H9 (cell line): ENCODE data around the gene TIPIN. TPM values are rescaled to one million over a fixed set of nuclear protein-coding genes. Genes with fewer than 3 reads are reported as not detected.

Source experiments
- DNase-seq: peaks from one replicate; pipeline ENCODE4 v3.0.0-alpha.2; 2017
- H2AFZ ChIP-seq: one replicate; pipeline ENCODE4 v1.6.1; 2013; ENCODE audit warnings: mild to moderate bottlenecking, low read length, control low read depth, moderate library complexity
- H2AK5ac ChIP-seq: 2 replicates; pipeline ENCODE4 v1.6.1; 2013; ENCODE audit warnings: low read length, control low read depth, mixed read lengths; ENCODE audit not compliant: insufficient read length
- H2BK120ac ChIP-seq: one replicate; pipeline ENCODE4 v1.6.1; 2013; ENCODE audit warnings: low read depth, mild to moderate bottlenecking, low read length, control low read depth, inconsistent platforms; ENCODE audit not compliant: poor library complexity, severe bottlenecking
- H2BK12ac ChIP-seq: 2 replicates; pipeline ENCODE4 v1.6.1; 2013; ENCODE audit warnings: low read length, control low read depth, mixed read lengths, low read depth; ENCODE audit not compliant: insufficient read length
- H2BK15ac ChIP-seq: 2 replicates; pipeline ENCODE4 v1.6.1; 2013; ENCODE audit warnings: low read depth, low read length, control low read depth
- H2BK20ac ChIP-seq: one replicate; pipeline ENCODE4 v1.6.1; 2013; ENCODE audit warnings: low read depth, mild to moderate bottlenecking, low read length, control low read depth, inconsistent platforms; ENCODE audit not compliant: poor library complexity, severe bottlenecking
- H2BK5ac ChIP-seq: 2 replicates; pipeline ENCODE4 v1.6.1; 2013; ENCODE audit warnings: low read length, control low read depth, mixed read lengths; ENCODE audit not compliant: insufficient read length
- H3K14ac ChIP-seq: 2 replicates; pipeline ENCODE4 v1.6.1; 2013; ENCODE audit warnings: low read length, control low read depth; ENCODE audit not compliant: insufficient read depth
- H3K18ac ChIP-seq: 2 replicates; pipeline ENCODE4 v1.6.1; 2013; ENCODE audit warnings: low read depth, mild to moderate bottlenecking, mixed read lengths, low read length, control low read depth; ENCODE audit not compliant: insufficient read length
- H3K23ac ChIP-seq: 2 replicates; pipeline ENCODE4 v1.6.1; 2013; ENCODE audit warnings: low read length, control low read depth, mixed read lengths, low read depth; ENCODE audit not compliant: insufficient read length
- H3K23me2 ChIP-seq: 2 replicates; pipeline ENCODE4 v1.6.1; 2013; ENCODE audit warnings: low read depth, mild to moderate bottlenecking, mixed read lengths, low read length, control low read depth; ENCODE audit not compliant: insufficient read length, poor library complexity, severe bottlenecking
- H3K27ac ChIP-seq: 2 replicates; pipeline ENCODE4 v1.5.1; 2013; ENCODE audit warnings: low read length, control low read depth, mixed read lengths, low read depth; ENCODE audit not compliant: insufficient read length
- H3K27me3 ChIP-seq: 2 replicates; pipeline ENCODE4 v1.6.1; 2013; ENCODE audit warnings: low read length, control low read depth, inconsistent platforms; ENCODE audit not compliant: insufficient read depth
- H3K4ac ChIP-seq: 2 replicates; pipeline ENCODE4 v1.6.1; 2013; ENCODE audit warnings: low read depth, mild to moderate bottlenecking, control low read depth, inconsistent platforms, low read length, moderate library complexity
- H3K4me1 ChIP-seq: 2 replicates; pipeline ENCODE4 v1.6.1; 2013; ENCODE audit warnings: low read length, control low read depth, inconsistent platforms; ENCODE audit not compliant: insufficient read depth
- H3K4me2 ChIP-seq: 2 replicates; pipeline ENCODE4 v1.6.1; 2013; ENCODE audit warnings: low read length, control low read depth, mixed read lengths; ENCODE audit not compliant: insufficient read length, insufficient read depth
- H3K56ac ChIP-seq: 2 replicates; pipeline ENCODE4 v1.6.1; 2013; ENCODE audit warnings: low read depth, mild to moderate bottlenecking, mixed read lengths, low read length, control low read depth; ENCODE audit not compliant: insufficient read length
- H3K79me1 ChIP-seq: 2 replicates; pipeline ENCODE4 v1.6.1; 2013; ENCODE audit warnings: low read depth, mild to moderate bottlenecking, moderate library complexity, low read length, control low read depth, inconsistent platforms; ENCODE audit not compliant: insufficient read depth, poor library complexity, severe bottlenecking
- H3K79me2 ChIP-seq: 2 replicates; pipeline ENCODE4 v1.6.1; 2013; ENCODE audit warnings: low read length, control low read depth, inconsistent platforms; ENCODE audit not compliant: insufficient read depth
- H3K9ac ChIP-seq: 2 replicates; pipeline ENCODE4 v1.6.1; 2013; ENCODE audit warnings: low read length, control low read depth, mixed read lengths; ENCODE audit not compliant: insufficient read length; ENCODE audit errors: extremely low read depth
- H3K9me3 ChIP-seq: one replicate; pipeline ENCODE4 v1.6.1; 2013; ENCODE audit warnings: low read depth, low read length, inconsistent platforms; ENCODE audit not compliant: control insufficient read depth
- H3T11ph ChIP-seq: one replicate; pipeline ENCODE4 v1.6.1; 2013; ENCODE audit warnings: mild to moderate bottlenecking, low read length, control low read depth, inconsistent platforms
- H4K20me1 ChIP-seq: one replicate; pipeline ENCODE4 v1.6.1; 2013; ENCODE audit not compliant: control insufficient read depth, insufficient read length, insufficient read depth
- H4K5ac ChIP-seq: 2 replicates; pipeline ENCODE4 v1.6.1; 2013; ENCODE audit warnings: low read depth, mild to moderate bottlenecking, mixed read lengths, low read length, control low read depth; ENCODE audit not compliant: insufficient read length
- H4K8ac ChIP-seq: replicated peaks from 2 replicates; pipeline ENCODE4 v1.6.1; 2013; ENCODE audit warnings: low read length, control low read depth, mixed read lengths, low read depth; ENCODE audit not compliant: insufficient read length
- H4K91ac ChIP-seq: 2 replicates; pipeline ENCODE4 v1.6.1; 2013; ENCODE audit warnings: low read depth, mild to moderate bottlenecking, moderate library complexity, mixed read lengths, low read length, control low read depth; ENCODE audit not compliant: insufficient read length
- H3K27ac Mint-ChIP-seq, 3 experiments: 2 replicates in 2 of 3; 3 replicates in 1 of 3; pipeline ENCODE4 v1.8.0; 2020 to 2021; ENCODE audit warnings: mixed read lengths in 3 of 3, mild to moderate bottlenecking in 1 of 3, moderate library complexity in 1 of 3
- H3K27me3 Mint-ChIP-seq: 2 replicates; pipeline ENCODE4 v1.8.0; 2021; ENCODE audit warnings: low read depth, mild to moderate bottlenecking, moderate library complexity, mixed read lengths
- H3K36me3 Mint-ChIP-seq, 3 experiments: 2 replicates in 2 of 3; 3 replicates in 1 of 3; pipeline ENCODE4 v1.8.0; 2020 to 2021; ENCODE audit warnings: low read depth in 3 of 3, mixed read lengths in 3 of 3; ENCODE audit not compliant: insufficient read depth in 1 of 3
- H3K4me1 Mint-ChIP-seq, 2 experiments: 2 replicates each; pipeline ENCODE4 v1.8.0; 2020; ENCODE audit warnings: mixed read lengths in 2 of 2
- H3K4me3 Mint-ChIP-seq, 2 experiments: 2 replicates in 1 of 2; 3 replicates in 1 of 2; pipeline ENCODE4 v1.8.0; 2020 to 2021; ENCODE audit warnings: mild to moderate bottlenecking in 2 of 2, mixed read lengths in 2 of 2, moderate library complexity in 1 of 2
- H3K9me3 Mint-ChIP-seq, 2 experiments: 2 replicates in 1 of 2; 3 replicates in 1 of 2; pipeline ENCODE4 v1.8.0; 2020; ENCODE audit warnings: mild to moderate bottlenecking in 2 of 2, mixed read lengths in 2 of 2, moderate library complexity in 1 of 2
- WGBS: extraction: QIAGEN DNeasy Blood & Tissue Kit; methylation state at CpG from one replicate; pipeline ENCODE4 v1.1.7; 2013; ENCODE audit warnings: missing lambda C conversion rate, low lambda C conversion rate, mixed read lengths; ENCODE audit not compliant: insufficient read length; ENCODE audit errors: extremely low coverage; 5-methylcytosine and 5-hydroxymethylcytosine counted together
- total RNA-seq: library from RNA; stranded (reverse); gene quantifications from 2 replicates; pipeline ENCODE4 v1.2.1, GENCODE V29; 2021
- TF ChIP-seq, protein P1 (sequence below): fragments of 200-600 bp; sonication (generic); conservative IDR thresholded peaks from 3 replicates; pipeline ENCODE4 v1.8.0; 2021; ENCODE audit warnings: antibody characterized with exemption, mild to moderate bottlenecking

Gene TIPIN
- total RNA-seq, 1 experiment from 2014 or later: 26.9 TPM

DNA sequence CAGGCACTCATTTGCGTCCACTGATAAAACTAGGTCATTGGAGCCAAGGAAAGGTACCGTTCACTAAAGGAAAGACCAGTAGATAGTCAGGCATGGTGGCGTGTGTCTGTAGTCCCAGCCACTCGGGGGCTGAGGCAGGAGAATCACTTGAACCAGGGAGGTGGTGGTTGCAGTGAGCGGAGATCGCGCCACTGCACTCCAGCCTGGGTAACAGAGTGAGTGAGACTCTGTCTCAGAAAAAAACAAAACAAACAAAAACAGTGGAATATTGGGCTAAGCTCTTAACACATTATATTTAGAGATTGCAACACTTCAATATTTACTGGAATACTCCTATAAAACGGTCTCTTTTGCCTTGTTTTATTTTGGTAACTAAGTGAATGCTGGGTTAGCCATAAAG is 47.6 kb upstream of the TIPIN start:
- Mint-ChIP-seq H3K27ac (peak overlapping the region; percentile 94 to 96 (median 95)), H3K4me1 (peaks cover 58 to 74% of the 10 kb centered on the region in 2 experiments), H3K36me3 (peaks cover 3 to 8% (median 6%) of the 10 kb centered on the region in 3 experiments; a peak in 5 of 7 replicates), H3K27me3 (no peaks in the 10 kb centered on the region), H3K4me3 (peak overlapping the region in 1 of 2 experiments; percentile 15; a peak in 1 of 5 replicates), H3K9me3 (no peaks in the 10 kb centered on the region)
- peak overlapping the region; percentile 1 for H3K9ac ChIP-seq
- peaks cover 19% of the 10 kb centered on the region; the same call in 1 of the 2 replicates for H3K4me1 ChIP-seq
- no peak overlapping the region for H3K18ac ChIP-seq
- TF ChIP-seq, protein P1, sequence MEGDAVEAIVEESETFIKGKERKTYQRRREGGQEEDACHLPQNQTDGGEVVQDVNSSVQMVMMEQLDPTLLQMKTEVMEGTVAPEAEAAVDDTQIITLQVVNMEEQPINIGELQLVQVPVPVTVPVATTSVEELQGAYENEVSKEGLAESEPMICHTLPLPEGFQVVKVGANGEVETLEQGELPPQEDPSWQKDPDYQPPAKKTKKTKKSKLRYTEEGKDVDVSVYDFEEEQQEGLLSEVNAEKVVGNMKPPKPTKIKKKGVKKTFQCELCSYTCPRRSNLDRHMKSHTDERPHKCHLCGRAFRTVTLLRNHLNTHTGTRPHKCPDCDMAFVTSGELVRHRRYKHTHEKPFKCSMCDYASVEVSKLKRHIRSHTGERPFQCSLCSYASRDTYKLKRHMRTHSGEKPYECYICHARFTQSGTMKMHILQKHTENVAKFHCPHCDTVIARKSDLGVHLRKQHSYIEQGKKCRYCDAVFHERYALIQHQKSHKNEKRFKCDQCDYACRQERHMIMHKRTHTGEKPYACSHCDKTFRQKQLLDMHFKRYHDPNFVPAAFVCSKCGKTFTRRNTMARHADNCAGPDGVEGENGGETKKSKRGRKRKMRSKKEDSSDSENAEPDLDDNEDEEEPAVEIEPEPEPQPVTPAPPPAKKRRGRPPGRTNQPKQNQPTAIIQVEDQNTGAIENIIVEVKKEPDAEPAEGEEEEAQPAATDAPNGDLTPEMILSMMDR: no peak
- no peak overlapping the region for H4K5ac ChIP-seq
- peaks cover 3% of the 10 kb centered on the region for H3K79me1 ChIP-seq
- H3K9me3 ChIP-seq: no peaks in the 10 kb centered on the region
- H3K4me2 ChIP-seq: no peak overlapping the region
- no peak overlapping the region for H3K56ac ChIP-seq
- H2BK12ac ChIP-seq: no peak overlapping the region
- no peak overlapping the region for H2BK15ac ChIP-seq
- no peak overlapping the region for H2BK5ac ChIP-seq
- H3K27me3 ChIP-seq: no peaks in the 10 kb centered on the region
- no CpG with 5 or more reads among the region's 8 CpGs for WGBS
- H4K91ac ChIP-seq: no peak overlapping the region
- H4K20me1 ChIP-seq: no peaks in the 10 kb centered on the region
- H3K4ac ChIP-seq: no peak overlapping the region
- peaks cover 17% of the 10 kb centered on the region; the same call in 1 of the 2 replicates for H3K79me2 ChIP-seq
- no peak overlapping the region for H4K8ac ChIP-seq
- no peak overlapping the region for H2AFZ ChIP-seq
- no peak overlapping the region for H3K23ac ChIP-seq
- no peak for DNase-seq
- H2BK20ac ChIP-seq: no peak overlapping the region
- no peak overlapping the region for H2BK120ac ChIP-seq
- H2AK5ac ChIP-seq: no peak overlapping the region
- no peaks in the 10 kb centered on the region for H3K23me2 ChIP-seq
- no peak overlapping the region for H3T11ph ChIP-seq
- H3K14ac ChIP-seq: 0 out of 2 replicates have a peak overlapping the region, but pooled peaks have one; percentile 16
- H3K27ac ChIP-seq: peak overlapping the region; percentile 81
